HAP-1 (cell line): ENCODE measurements around the gene HTR6.

Experiments
- DNase-seq, 2 experiments: peaks; one replicate each; pipeline ENCODE4 v3.0.0-alpha.2; 2016 to 2020; ENCODE audit warnings: low spot score in 2 of 2
- H3K27me3 ChIP-seq: fragments of 250-450 bp; sonication (Bioruptor Pico); 2 replicates; pipeline ENCODE4 v1.5.1; 2020; ENCODE audit warnings: low read depth, mild to moderate bottlenecking, moderate library complexity
- H3K36me3 ChIP-seq: fragments of 250-450 bp; sonication (Bioruptor Pico); replicated peaks from 2 replicates; pipeline ENCODE4 v1.5.1; 2020; ENCODE audit warnings: mild to moderate bottlenecking
- H3K4me1 ChIP-seq: fragments of 250-450 bp; sonication (Bioruptor Pico); 2 replicates; pipeline ENCODE4 v1.5.1; 2020; ENCODE audit warnings: mild to moderate bottlenecking
- H3K4me3 ChIP-seq: fragments of 250-450 bp; sonication (Bioruptor Pico); 2 replicates; pipeline ENCODE4 v1.5.1; 2020; ENCODE audit warnings: mild to moderate bottlenecking, moderate library complexity
- H3K9me3 ChIP-seq: fragments of 250-450 bp; sonication (Bioruptor Pico); 2 replicates; pipeline ENCODE4 v1.5.1; 2020; ENCODE audit warnings: mild to moderate bottlenecking, moderate library complexity
- in situ Hi-C: fragments of 300-500 bp; cut with MboI; formaldehyde crosslinking; loops from 3 replicates; pipeline ENCODE4 v1.14.3; 2020; ENCODE audit warnings: low sequenced_read_pairs, inconsistent platforms, mixed read lengths

Gene HTR6

DNA sequence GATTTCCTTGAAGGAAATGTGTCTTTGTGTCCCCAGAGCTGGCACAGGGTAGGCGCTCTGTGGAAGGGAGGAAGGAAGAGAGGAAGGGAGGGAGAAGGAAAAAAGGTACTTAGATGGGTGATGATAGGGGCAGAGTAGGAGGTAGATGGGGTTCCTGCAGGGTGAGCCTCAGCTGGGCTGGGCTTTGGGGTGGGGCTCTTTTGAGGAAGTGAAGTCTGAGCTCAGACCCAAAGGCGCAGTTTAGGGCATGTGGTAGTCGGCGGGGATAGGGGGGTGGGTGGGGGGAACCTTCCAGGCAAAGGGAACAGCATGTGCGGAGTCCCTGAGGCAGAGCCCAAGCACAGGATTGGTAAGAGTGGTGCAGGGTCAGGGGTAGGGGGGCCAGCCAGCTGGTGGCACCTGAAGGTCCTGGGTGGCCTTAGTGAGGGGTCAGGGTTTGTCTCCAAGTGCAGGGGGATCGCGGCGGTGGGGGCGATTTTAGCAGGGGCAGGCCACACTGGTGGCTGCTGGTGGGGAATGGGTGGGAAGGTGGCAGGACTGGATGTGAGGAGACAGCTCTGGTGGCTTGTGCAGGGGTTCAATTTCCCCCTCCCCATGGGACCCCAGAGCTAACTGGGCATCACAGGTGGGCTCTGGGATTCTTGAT, 8.4 kb upstream of the HTR6 start:
- no peak for DNase-seq

DNA sequence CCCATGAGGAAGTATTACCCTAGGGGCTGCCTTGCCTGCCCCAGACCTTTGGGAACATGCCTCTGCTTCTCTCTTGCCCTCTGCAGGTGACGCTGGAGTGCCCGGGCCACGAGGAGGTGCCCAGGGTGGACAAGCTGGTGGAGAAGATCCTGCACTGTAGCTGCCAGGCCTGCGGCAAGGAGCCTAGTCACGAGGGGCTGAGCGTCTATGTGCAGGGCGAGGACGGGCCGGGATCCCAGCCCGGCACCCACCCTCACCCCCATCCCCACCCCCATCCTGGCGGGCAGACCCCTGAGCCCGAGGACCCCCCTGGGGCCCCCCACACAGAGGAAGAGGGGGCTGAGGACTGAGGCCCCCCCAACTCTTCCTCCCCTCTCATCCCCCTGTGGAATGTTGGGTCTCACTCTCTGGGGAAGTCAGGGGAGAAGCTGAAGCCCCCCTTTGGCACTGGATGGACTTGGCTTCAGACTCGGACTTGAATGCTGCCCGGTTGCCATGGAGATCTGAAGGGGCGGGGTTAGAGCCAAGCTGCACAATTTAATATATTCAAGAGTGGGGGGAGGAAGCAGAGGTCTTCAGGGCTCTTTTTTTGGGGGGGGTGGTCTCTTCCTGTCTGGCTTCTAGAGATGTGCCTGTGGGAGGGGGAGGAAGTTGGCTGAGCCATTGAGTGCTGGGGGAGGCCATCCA, 7.8 kb upstream of the HTR6 start:
- in situ Hi-C loops: loop anchor here (10.0 kb wide), 1 partner anchor 172 kb away; the partner anchor contains the start of gene CAPZB
- Histone ChIP-seq H3K4me3 (no peak overlapping the region), H3K4me1 (no peaks in the 10 kb centered on the region), H3K27me3 (no peaks in the 10 kb centered on the region), H3K9me3 (no peaks in the 10 kb centered on the region), H3K36me3 (no peaks in the 10 kb centered on the region)
- DNase-seq: peak in 1 of 2 experiments; percentile 58

More for the DNA sequence above, 8.4 kb upstream of the HTR6 start:
- Histone ChIP-seq H3K9me3 (no peaks in the 10 kb centered on the region), H3K4me1 (no peaks in the 10 kb centered on the region), H3K36me3 (no peaks in the 10 kb centered on the region), H3K27me3 (no peaks in the 10 kb centered on the region), H3K4me3 (no peak overlapping the region)
- in situ Hi-C loops: loop anchor here (10.0 kb wide), 1 partner anchor 171 kb away; the partner anchor contains the start of gene CAPZB

DNA sequence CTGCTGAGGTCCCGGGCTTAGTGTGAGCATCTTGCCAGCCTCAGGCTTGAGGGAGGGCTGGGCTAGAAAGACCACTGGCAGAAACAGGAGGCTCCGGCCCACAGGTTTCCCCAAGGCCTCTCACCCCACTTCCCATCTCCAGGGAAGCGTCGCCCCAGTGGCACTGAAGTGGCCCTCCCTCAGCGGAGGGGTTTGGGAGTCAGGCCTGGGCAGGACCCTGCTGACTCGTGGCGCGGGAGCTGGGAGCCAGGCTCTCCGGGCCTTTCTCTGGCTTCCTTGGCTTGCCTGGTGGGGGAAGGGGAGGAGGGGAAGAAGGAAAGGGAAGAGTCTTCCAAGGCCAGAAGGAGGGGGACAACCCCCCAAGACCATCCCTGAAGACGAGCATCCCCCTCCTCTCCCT, 7.2 kb upstream of the HTR6 start:
- Histone ChIP-seq H3K36me3 (no peaks in the 10 kb centered on the region), H3K4me1 (no peaks in the 10 kb centered on the region), H3K4me3 (no peak overlapping the region), H3K9me3 (no peaks in the 10 kb centered on the region), H3K27me3 (no peaks in the 10 kb centered on the region)
- in situ Hi-C loops: loop anchor here (10.0 kb wide), 1 partner anchor 173 kb away; the partner anchor contains the start of gene CAPZB
- DNase-seq: no peak

DNA sequence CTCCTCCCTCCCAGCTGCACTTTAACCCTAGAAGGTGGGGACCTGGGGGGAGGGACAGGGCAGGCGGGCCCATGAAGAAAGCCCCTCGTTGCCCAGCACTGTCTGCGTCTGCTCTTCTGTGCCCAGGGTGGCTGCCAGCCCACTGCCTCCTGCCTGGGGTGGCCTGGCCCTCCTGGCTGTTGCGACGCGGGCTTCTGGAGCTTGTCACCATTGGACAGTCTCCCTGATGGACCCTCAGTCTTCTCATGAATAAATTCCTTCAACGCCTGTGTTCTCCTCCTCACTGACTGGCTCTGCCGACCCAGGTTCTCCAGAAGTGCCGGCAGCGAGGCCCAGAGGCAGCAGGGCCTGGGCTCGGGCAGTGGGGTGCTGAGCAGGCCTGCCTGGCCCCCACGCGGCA, 6.5 kb upstream of the HTR6 start:
- no peaks in the 10 kb centered on the region for H3K36me3 ChIP-seq
- H3K4me3 ChIP-seq: no peak overlapping the region
- in situ Hi-C loops: loop anchor here (10.0 kb wide), 1 partner anchor 173 kb away; the partner anchor contains the start of gene CAPZB
- no peaks in the 10 kb centered on the region for H3K4me1 ChIP-seq
- no peaks in the 10 kb centered on the region for H3K27me3 ChIP-seq
- no peak for DNase-seq
- no peaks in the 10 kb centered on the region for H3K9me3 ChIP-seq

DNA sequence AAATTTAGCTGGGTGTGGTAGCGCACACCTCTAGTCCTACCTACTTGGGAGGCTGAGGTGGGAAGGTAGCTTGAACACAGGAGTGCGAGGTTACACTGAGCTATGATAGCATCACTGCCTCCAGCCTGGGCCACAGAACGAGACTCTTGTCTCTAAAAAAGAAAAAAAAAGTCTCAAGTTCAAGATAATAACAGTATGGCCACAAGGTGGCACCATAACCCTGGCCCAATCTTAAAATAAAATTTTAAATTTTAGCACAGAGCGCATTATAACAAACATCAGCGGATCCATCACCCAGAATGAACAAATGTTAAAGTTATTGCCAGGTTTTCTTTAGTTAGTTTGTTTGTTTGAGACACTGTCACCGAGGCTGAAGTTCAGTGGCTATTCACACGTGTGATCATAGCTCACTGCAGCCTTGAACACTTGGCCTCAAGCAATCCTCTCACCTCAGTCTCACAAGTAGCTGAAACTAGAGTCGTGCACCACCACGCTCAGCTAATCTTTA, 2.9 kb upstream of the HTR6 start:
- DNase-seq: peak; percentile 55

DNA sequence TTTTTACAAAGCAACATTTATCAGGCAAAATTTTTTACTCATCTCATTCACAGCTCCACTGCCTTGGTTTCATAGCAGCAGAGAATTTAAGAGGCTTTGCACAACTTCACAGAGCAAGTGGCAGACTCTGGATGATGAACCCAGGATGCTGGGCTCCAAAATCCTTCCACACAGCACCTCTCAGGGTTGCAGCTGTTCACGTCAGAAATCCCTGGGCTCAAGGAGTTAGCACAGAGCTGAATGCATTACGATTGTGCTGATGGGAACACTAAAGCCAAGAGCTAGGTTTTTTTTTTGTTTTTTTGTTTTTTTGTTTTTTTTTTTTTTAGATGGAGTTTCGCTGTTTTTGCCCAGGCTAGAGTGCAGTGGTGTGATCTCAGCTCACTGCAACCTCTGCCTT, 2.4 kb upstream of the HTR6 start:
- Histone ChIP-seq H3K4me1 (no peaks in the 10 kb centered on the region; the same call in 1 of the 2 replicates), H3K9me3 (no peaks in the 10 kb centered on the region), H3K36me3 (no peaks in the 10 kb centered on the region), H3K4me3 (no peak overlapping the region), H3K27me3 (no peaks in the 10 kb centered on the region)
- in situ Hi-C loops: no loop called here
- DNase-seq: no peak

More for the DNA sequence above, 2.9 kb upstream of the HTR6 start:
- in situ Hi-C loops: no loop called here
- no peaks in the 10 kb centered on the region for H3K36me3 ChIP-seq
- H3K4me3 ChIP-seq: no peak overlapping the region
- H3K27me3 ChIP-seq: no peaks in the 10 kb centered on the region
- H3K4me1 ChIP-seq: no peaks in the 10 kb centered on the region; the same call in 1 of the 2 replicates
- H3K9me3 ChIP-seq: no peaks in the 10 kb centered on the region

DNA sequence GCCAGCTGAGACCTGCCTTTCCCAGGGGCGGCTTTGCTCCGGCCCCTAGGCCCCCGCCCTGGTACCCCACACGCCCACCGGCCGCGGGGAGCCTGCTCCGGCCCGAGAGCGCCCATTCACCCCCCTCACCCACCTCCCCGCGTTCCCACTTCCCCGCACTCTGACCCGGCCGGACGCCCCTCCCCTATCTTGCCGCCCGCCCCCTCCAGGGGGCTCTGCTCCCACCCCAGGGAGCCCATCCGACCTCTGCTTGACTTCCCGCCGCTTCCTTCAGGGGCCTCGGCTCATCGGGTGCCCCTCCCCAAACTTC, 466 bp downstream of the HTR6 start:
- no peak for DNase-seq
- H3K27me3 ChIP-seq: no peaks in the 10 kb centered on the region
- in situ Hi-C loops: no loop called here
- H3K4me1 ChIP-seq: no peaks in the 10 kb centered on the region; the same call in 1 of the 2 replicates
- no peaks in the 10 kb centered on the region for H3K36me3 ChIP-seq
- H3K9me3 ChIP-seq: no peaks in the 10 kb centered on the region
- peak overlapping the region; percentile 37 for H3K4me3 ChIP-seq

DNA sequence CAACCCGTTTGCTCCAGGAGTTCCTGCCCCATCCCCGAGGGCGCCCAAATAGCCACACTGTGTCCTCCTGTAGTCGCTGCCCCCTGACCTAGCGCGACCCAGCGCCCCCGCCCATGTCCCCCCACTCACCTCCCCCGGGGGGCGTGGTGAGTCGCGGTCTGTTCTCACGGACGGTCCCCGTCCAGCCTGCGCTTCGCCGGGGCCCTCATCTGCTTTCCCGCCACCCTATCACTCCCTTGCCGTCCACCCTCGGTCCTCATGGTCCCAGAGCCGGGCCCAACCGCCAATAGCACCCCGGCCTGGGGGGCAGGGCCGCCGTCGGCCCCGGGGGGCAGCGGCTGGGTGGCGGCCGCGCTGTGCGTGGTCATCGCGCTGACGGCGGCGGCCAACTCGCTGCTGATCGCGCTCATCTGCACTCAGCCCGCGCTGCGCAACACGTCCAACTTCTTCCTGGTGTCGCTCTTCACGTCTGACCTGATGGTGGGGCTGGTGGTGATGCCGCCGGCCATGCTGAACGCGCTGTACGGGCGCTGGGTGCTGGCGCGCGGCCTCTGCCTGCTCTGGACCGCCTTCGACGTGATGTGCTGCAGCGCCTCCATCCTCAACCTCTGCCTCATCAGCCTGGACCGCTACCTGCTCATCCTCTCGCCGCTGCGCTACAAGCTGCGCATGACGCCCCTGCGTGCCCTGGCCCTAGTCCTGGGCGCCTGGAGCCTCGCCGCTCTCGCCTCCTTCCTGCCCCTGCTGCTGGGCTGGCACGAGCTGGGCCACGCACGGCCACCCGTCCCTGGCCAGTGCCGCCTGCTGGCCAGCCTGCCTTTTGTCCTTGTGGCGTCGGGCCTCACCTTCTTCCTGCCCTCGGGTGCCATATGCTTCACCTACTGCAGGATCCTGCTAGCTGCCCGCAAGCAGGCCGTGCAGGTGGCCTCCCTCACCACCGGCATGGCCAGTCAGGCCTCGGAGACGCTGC, 1.1 kb downstream of the HTR6 start:
- H3K4me1 ChIP-seq: no peaks in the 10 kb centered on the region; the same call in 1 of the 2 replicates
- in situ Hi-C loops: no loop called here
- no peaks in the 10 kb centered on the region for H3K27me3 ChIP-seq
- H3K9me3 ChIP-seq: no peaks in the 10 kb centered on the region
- no peaks in the 10 kb centered on the region for H3K36me3 ChIP-seq
- no peak for DNase-seq
- peak overlapping the region; percentile 37 for H3K4me3 ChIP-seq

DNA sequence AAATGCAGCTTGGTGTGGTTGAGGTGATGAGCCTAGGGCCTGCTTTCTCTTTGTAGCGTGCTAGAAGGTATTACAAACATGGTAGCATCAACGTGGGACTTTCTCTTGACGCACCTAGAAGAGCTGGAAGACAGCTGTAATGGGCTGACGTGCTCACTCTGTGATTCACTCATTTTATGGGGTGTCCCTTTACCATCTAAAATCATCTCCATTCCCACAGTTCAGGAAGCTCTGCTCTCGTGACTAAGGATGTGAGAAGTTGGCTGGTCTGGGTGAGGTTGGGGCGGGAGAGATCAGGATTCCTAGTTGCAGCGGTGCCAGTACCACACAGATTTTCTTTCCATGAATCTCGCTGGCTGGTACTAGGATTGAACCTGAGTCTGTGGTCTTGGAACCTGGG, 4.2 kb downstream of the HTR6 start:
- no peak for DNase-seq
- no peaks in the 10 kb centered on the region for H3K27me3 ChIP-seq
- H3K9me3 ChIP-seq: no peaks in the 10 kb centered on the region
- no peak overlapping the region for H3K4me3 ChIP-seq
- H3K36me3 ChIP-seq: no peaks in the 10 kb centered on the region
- in situ Hi-C loops: no loop called here
- no peaks in the 10 kb centered on the region; the same call in 1 of the 2 replicates for H3K4me1 ChIP-seq

DNA sequence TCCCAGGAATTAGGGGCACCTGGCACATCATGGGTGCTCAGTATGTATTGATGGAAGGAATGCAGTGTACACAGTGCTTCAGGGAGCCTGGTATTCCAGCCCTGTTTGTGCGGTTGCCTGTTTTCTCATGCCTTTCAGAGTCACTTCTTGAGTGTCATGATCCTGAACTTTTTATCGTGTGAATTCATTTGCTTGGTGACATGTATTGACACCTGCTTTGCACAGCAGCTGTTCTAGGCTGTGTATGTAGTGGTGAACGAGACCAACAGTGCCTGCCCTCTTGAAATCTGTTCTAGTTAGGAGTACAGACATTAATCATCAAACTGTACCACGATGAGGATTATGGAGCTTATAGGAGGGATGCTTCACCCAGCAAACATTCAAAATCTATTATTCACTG, 6.1 kb downstream of the HTR6 start:
- Histone ChIP-seq H3K27me3 (no peaks in the 10 kb centered on the region), H3K4me3 (no peak overlapping the region), H3K9me3 (no peaks in the 10 kb centered on the region), H3K4me1 (no peaks in the 10 kb centered on the region), H3K36me3 (no peaks in the 10 kb centered on the region)
- no peak for DNase-seq
- in situ Hi-C loops: no loop called here

DNA sequence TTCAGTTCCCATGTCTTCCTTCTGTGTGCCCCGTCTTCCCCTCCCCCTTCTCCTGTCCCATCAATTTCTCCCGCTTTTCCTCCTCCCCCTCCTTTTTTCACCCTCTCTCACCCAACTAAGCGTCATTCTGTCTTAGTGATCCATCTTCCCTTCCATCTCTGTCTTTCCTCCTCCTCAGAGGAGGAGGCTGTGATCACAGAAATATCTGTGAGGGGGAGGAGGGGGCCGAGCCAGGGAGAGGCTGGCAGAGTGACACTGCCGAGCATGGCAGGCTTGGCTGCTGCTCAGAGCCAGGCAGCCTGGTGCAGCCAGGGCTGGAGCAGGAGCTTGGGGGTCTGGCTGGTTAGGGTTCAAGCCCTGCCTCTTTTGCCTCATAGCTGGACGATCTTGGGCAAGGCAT, 7.6 kb downstream of the HTR6 start:
- Histone ChIP-seq H3K4me3 (no peak overlapping the region), H3K9me3 (no peaks in the 10 kb centered on the region), H3K4me1 (no peaks in the 10 kb centered on the region), H3K36me3 (no peaks in the 10 kb centered on the region), H3K27me3 (no peaks in the 10 kb centered on the region)
- in situ Hi-C loops: no loop called here
- DNase-seq: no peak

DNA sequence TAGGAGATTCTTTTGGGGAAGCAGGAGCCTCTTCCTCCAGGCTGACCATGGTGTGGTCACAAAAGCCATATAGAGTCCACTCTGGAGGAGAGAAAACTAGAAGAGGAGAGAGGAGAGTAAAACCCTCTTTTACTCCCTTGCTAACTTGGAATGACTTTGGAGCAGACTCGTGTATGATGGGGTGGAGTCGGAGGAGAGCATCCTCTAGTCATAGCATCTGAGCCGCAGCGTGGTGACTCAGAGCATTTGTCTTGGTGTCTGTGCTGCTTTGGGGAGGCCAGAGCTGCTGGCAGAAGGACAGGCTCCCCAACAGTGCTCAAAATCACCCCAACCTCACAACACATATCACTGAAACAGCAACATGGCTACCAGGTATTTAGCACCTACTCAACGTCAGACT, 11.1 kb downstream of the HTR6 start:
- Histone ChIP-seq H3K4me3 (no peak overlapping the region), H3K9me3 (no peaks in the 10 kb centered on the region), H3K36me3 (no peaks in the 10 kb centered on the region), H3K4me1 (no peaks in the 10 kb centered on the region), H3K27me3 (no peaks in the 10 kb centered on the region)
- in situ Hi-C loops: no loop called here
- DNase-seq: no peak

DNA sequence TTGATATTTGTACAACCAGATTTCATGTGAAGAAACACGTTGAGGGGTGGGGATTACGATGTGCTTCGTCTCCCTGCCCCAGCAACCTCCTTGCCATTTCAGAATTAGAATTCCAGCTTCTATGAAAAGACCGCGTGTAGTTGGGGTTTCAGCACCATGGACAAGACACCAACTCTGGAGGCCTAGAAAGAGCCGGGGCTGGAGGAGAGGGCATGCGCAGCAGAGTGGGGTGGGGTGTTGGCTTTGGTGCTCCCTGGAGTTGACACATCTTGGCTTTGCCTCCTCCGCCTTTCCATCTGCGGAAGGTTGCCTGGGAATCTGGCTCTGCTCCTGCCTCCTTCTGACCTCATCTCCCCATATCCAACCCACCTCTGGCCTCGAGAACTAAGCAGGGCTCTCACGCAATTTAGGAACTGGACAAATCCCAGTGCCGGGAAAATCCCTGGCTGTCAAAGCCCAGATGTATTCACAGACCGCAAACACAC, 11.8 kb downstream of the HTR6 start:
- no peak overlapping the region for H3K4me3 ChIP-seq
- no peaks in the 10 kb centered on the region for H3K4me1 ChIP-seq
- in situ Hi-C loops: no loop called here
- DNase-seq: peak; percentile 30 to 75
- no peaks in the 10 kb centered on the region for H3K27me3 ChIP-seq
- no peaks in the 10 kb centered on the region for H3K9me3 ChIP-seq
- no peaks in the 10 kb centered on the region for H3K36me3 ChIP-seq
